Measurements from ENCODE around the gene P2RY6. TPM values are rescaled to one million over a fixed set of nuclear protein-coding genes. Genes with fewer than 3 reads are reported as not detected.

The P2RY6 gene, protein sequence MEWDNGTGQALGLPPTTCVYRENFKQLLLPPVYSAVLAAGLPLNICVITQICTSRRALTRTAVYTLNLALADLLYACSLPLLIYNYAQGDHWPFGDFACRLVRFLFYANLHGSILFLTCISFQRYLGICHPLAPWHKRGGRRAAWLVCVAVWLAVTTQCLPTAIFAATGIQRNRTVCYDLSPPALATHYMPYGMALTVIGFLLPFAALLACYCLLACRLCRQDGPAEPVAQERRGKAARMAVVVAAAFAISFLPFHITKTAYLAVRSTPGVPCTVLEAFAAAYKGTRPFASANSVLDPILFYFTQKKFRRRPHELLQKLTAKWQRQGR
- 3.4 to 7.0 TPM (median 5.6 TPM) in 5 replicates for total RNA-seq (2022; extraction: Qiagen RNA extraction)

DNA sequence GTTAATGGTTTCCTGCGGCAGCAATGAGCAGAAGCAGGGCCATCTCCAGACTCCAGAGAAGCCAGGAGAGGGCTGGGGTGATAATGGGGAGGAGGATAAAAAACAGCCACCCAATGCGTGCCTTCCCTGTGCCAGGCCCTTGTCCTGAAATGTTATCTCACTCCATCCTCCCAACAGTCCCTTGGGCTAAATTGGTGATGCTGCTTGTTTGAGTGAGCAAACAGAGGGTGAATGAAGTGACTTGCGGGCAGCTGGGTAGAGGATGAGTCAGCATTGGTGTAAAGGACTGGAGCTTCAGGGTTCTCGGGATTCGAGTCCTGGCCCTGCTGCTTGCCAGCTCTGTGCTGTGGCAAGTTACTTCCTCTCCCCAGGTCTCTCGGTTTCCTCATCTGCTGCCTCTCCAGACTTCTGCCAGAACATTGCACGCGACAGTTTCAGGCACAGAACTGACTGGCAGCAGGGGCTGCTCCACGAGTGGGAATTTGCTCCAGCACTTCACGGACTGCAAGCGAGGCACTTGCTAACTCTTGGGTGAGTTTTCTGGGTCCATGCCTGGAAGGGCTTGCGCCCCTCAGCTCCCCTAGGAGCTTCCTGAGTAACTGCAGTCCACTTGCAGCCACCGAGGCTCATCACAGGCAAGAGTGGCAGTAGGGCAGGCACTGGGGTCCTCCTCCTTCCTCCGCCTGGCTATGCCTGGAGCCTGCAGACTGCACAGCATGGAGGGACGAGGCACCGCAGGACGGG lies at the start of gene P2RY6:
Gene P2RY6, plus strand, starts transcription at position 403 of the 744 bp plus-strand sequence. CDS start 24,181 bp downstream, outside the sequence.

DNA sequence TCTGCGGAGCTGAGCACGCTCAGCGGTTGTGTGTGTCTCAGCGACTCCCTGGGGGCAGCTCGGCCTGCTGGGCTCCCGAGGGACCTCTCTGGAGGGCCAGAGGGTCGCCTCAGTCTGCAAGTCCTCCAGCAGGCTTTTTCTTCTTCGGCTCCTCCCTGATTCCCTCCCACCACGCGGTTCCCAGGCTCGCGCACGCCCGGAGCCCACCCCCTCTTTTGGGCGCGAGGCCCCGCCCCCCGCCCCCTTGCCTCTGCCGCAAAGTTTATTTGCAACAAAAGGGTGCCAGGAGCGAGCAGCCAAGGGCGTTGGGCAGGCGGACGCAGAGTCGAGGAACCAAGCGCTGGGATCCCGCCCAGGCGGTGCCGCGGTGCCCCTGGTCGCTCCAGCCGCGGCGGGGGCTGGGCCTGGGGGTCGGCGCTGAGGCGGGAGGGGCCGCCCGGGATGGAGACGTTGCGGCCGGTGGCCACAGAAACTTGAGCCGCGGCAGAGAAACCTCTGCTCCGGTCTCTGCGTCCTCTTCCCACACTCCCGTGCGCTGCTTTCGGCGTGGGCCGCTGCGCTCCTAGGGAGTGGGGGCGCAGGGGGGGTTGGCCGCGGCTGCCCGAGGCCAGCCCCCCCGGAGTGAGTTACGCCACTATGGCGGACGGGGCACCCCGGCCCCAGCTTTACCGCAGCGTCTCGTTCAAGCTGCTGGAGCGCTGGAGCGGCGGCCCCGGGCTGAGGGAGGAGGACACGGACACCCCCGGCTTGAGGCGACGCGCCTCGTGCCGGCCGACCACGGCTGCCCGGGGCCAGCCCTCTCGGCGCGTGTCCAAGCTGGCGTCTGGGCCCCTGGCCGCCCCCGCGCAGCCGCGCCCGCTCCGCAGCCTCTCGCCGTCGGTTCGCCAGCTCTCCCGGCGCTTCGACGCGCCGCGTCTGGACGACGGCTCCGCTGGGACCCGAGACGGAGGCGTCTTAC lies 36.1 kb downstream of the P2RY6 start, which contains the start of gene ARHGEF17:
Gene ARHGEF17, plus strand, starts transcription at position 274 of the 958 bp plus-strand sequence. Its CDS starts 363 bp downstream, at position 637.

Other genes starting within 250 kb of the P2RY6 start
- gene FCHSD2, start 130.0 kb upstream of the P2RY6 start, total RNA-seq (2022; extraction: Qiagen RNA extraction): 8.3 to 10.6 TPM (median 9.8 TPM) in 5 replicates
- gene P2RY2, start 54.1 kb upstream of the P2RY6 start, total RNA-seq (2022; extraction: Qiagen RNA extraction): 9.2 to 11.5 TPM (median 11.2 TPM) in 5 replicates
- gene ARHGEF17, start 35.9 kb downstream of the P2RY6 start, total RNA-seq (2022; extraction: Qiagen RNA extraction): 9.8 to 14.0 TPM (median 12.1 TPM) in 5 replicates
- 5.4 to 7.6 TPM (median 6.9 TPM) in 5 replicates for gene RELT, start 104.1 kb downstream of the P2RY6 start, total RNA-seq (2022; extraction: Qiagen RNA extraction)

Data from A549 treated with AZD2906 at 1 μM for 4 hours (cell line).